Measurements from ENCODE around the gene MFAP4. TPM values are rescaled to one million over a fixed set of nuclear protein-coding genes. Genes with fewer than 3 reads are reported as not detected.

MFAP4 gene
- total RNA-seq, 1 experiment from 2014 or later = 4.0 TPM

DNA sequence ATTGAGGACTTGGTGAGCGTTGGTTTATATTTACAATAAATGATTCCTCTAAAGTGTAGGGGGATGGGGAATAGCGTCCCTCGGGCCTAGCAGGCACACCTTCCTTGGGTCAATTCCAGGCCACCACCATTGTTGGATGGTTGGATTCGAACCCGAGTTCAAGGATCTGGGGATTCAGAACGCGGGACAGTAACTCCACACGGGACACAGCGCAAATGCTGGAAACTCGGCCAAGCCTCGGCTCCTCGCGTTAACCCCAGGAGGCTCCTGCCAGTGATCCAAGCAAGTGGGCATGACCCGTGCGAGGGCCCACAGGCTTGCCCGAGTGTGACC is 25.1 kb downstream of the MFAP4 start:
- Mint-ChIP-seq H3K4me3 (peak overlapping the region; percentile 83), H3K36me3 (peaks cover 23% of the 10 kb centered on the region), H3K9me3 (no peaks in the 10 kb centered on the region), H3K27ac (no peak overlapping the region), H3K27me3 (ENCODE audit: low read depth) (no peaks in the 10 kb centered on the region), H3K4me1 (peaks cover 22% of the 10 kb centered on the region)
- POLR2A ChIA-PET = interaction anchor here (0.8 to 1.8 kb wide), 3 partner anchors 16 to 286 kb away, joined by 3 to 4 read pairs (median 3); partner anchors contain the start of genes ALDH3A2 and MAPK7
- CTCF ChIA-PET = interaction anchor here (0.6 to 5.4 kb wide), 18 partner anchors 16 to 649 kb away, joined by 3 to 91 read pairs (median 24); partner anchors contain the start of genes ALDH3A2, MAPK7, MFAP4 and SLC47A1
- no peak for ATAC-seq
- DNase-seq (ENCODE audit: low spot score) = no peak
- no peak for TF ChIP-seq AR (CRISPR knock-in tag; IDR thresholded peaks at IDR 0.05)
- TF ChIP-seq, protein P1, sequence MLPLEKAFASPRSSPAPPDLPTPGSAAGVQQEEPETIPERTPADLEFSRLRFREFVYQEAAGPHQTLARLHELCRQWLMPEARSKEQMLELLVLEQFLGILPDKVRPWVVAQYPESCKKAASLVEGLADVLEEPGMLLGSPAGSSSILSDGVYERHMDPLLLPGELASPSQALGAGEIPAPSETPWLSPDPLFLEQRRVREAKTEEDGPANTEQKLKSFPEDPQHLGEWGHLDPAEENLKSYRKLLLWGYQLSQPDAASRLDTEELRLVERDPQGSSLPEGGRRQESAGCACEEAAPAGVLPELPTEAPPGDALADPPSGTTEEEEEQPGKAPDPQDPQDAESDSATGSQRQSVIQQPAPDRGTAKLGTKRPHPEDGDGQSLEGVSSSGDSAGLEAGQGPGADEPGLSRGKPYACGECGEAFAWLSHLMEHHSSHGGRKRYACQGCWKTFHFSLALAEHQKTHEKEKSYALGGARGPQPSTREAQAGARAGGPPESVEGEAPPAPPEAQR (CRISPR knock-in tag; IDR thresholded peaks at IDR 0.05) = no peak
- TF ChIP-seq, protein P2, sequence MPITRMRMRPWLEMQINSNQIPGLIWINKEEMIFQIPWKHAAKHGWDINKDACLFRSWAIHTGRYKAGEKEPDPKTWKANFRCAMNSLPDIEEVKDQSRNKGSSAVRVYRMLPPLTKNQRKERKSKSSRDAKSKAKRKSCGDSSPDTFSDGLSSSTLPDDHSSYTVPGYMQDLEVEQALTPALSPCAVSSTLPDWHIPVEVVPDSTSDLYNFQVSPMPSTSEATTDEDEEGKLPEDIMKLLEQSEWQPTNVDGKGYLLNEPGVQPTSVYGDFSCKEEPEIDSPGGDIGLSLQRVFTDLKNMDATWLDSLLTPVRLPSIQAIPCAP (CRISPR knock-in tag; IDR thresholded peaks at IDR 0.05) = no peak

DNA sequence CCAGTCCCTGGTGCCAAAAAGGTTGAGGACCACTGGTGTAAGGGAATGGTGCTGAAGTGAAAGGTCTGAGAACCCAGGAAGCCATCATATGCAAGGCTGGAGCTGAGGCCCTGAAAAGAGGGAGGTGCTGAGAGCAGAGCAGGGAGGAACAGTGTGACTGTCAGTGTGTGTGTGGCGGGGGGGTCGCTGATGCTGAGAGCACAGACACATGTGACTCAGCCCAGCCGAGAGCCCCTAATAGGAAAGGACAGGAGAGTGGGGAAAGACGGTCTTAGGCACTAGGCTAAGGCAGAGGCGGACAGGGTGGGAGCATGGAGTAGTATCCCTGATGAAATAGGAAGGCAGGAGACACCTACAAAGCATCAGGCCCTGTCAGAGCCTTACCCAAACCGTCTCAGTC is 25.7 kb downstream of the MFAP4 start:
- DNase-seq (ENCODE audit: low spot score) (no peak), ATAC-seq (no peak)
- Mint-ChIP-seq H3K36me3 (peaks cover 26% of the 10 kb centered on the region), H3K4me1 (peaks cover 22% of the 10 kb centered on the region), H3K27ac (no peak overlapping the region), H3K9me3 (no peaks in the 10 kb centered on the region), H3K4me3 (peak overlapping the region; percentile 59), H3K27me3 (ENCODE audit: low read depth) (no peaks in the 10 kb centered on the region)
- POLR2A ChIA-PET = interaction anchor here (1.5 kb wide), 1 partner anchor 17 kb away, joined by 3 read pairs; the partner anchor contains the start of gene MAPK7
- TF ChIP-seq USF2 (CRISPR knock-in tag; IDR thresholded peaks at IDR 0.05) (0 out of 2 replicates have a peak, but pooled peaks have one; percentile 11), MYBL2 (CRISPR knock-in tag; IDR thresholded peaks at IDR 0.05) (no peak)
- CTCF ChIA-PET = interaction anchor here (0.6 to 5.4 kb wide), 7 partner anchors 22 to 551 kb away, joined by 3 to 91 read pairs (median 27); no protein-coding TSS in a partner anchor

GRCh38 chr17:19360772-19361171 is 26.2 kb downstream of the MFAP4 start:
- POLR2A ChIA-PET = interaction anchor here (1.5 kb wide), 1 partner anchor 18 kb away, joined by 3 read pairs; the partner anchor contains the start of gene MAPK7
- CTCF ChIA-PET = interaction anchor here (0.5 to 4.5 kb wide), 3 partner anchors 363 to 406 kb away, joined by 3 to 27 read pairs (median 5); no protein-coding TSS in a partner anchor
- Mint-ChIP-seq H3K9me3 (no peaks in the 10 kb centered on the region), H3K27me3 (ENCODE audit: low read depth) (no peaks in the 10 kb centered on the region), H3K36me3 (peaks cover 26% of the 10 kb centered on the region), H3K4me3 (no peak overlapping the region), H3K27ac (peak overlapping the region; percentile 19), H3K4me1 (peaks cover 22% of the 10 kb centered on the region)
- TF ChIP-seq ZNF232 (CRISPR knock-in tag; IDR thresholded peaks at IDR 0.05) = no peak
- no peak for TF ChIP-seq ETV6 (CRISPR knock-in tag; IDR thresholded peaks at IDR 0.05)
- no peak for TF ChIP-seq NR1H2 (CRISPR knock-in tag; IDR thresholded peaks at IDR 0.05)
- TF ChIP-seq, protein P1 (CRISPR knock-in tag; IDR thresholded peaks at IDR 0.05) = no peak
- TF ChIP-seq AFF4 (CRISPR knock-in tag; IDR thresholded peaks at IDR 0.05; ENCODE audit: borderline replicate concordance) = no peak
- no peak for TF ChIP-seq ZNF138 (CRISPR knock-in tag; conservative IDR thresholded peaks at IDR 0.05)
- no peak for TF ChIP-seq SMAD4 (CRISPR knock-in tag; IDR thresholded peaks at IDR 0.05)
- DNase-seq (ENCODE audit: low spot score) (no peak), ATAC-seq (no peak)
